Stomach (tissue), 9 donors: Measurements from ENCODE around the gene COMP. TPM values are rescaled to one million over a fixed set of nuclear protein-coding genes. Genes with fewer than 3 reads are reported as not detected.
A peak's percentile ranks its signal among the peaks of the same experiment; 100 is the strongest.
"Not testable (repeated sequence)": the region's sequence is repeated elsewhere in the genome, so short reads cannot be mapped to it uniquely, and the experiment has no call there.

Source experiments
- DNase-seq, 2 donors: peaks; one replicate each; pipeline versions ENCODE4 v3.0.0 to v3.0.0-alpha.2; 2013 to 2019
- H3K27ac ChIP-seq, 5 donors: fragments of 200-600 bp in 4 of 5; sonication (generic) in 4 of 5; one replicate each; pipeline ENCODE4 v1.5.1; 2013 to 2019; ENCODE audit warnings: mild to moderate bottlenecking in 1 of 5, moderate library complexity in 1 of 5
- H3K27me3 ChIP-seq, 3 donors: fragments of 200-600 bp; sonication (generic); one replicate each; pipeline ENCODE4 v1.5.1; 2017 to 2019; ENCODE audit warnings: mixed run types in 1 of 3
- H3K36me3 ChIP-seq, 4 donors: fragments of 200-600 bp; sonication (generic); 1 replicate in 3 of 4; 2 replicates in 1 of 4; pipeline ENCODE4 v1.5.1; 2016 to 2019
- H3K4me1 ChIP-seq, 4 donors: fragments of 200-600 bp; sonication (generic); one replicate each; pipeline ENCODE4 v1.5.1; 2016 to 2019
- H3K4me3 ChIP-seq, 4 donors: fragments of 200-600 bp; sonication (generic) in 3 of 4; one replicate each; pipeline ENCODE4 v1.5.1; 2016 to 2019; ENCODE audit warnings: mild to moderate bottlenecking in 1 of 4
- H3K9me3 ChIP-seq, 4 donors: fragments of 200-600 bp; sonication (generic); one replicate each; pipeline ENCODE4 v1.5.1; 2016 to 2019
- EP300 ChIP-seq: sonication (generic); formaldehyde crosslinking; IDR thresholded peaks from one replicate; pipeline ENCODE4 v1.6.1; 2017; ENCODE audit warnings: antibody characterized with exemption
- POLR2A ChIP-seq, 4 donors: fragments of 450-650 bp; IDR thresholded peaks; one replicate each; pipeline ENCODE4 v1.6.1; 2016; ENCODE audit warnings: antibody characterized with exemption in 4 of 4, control low read depth in 2 of 4, mild to moderate bottlenecking in 1 of 4, moderate library complexity in 1 of 4
- POLR2AphosphoS5 ChIP-seq, 3 donors: sonication (generic); formaldehyde crosslinking; IDR thresholded peaks; one replicate each; pipeline ENCODE4 v1.6.1; 2016; ENCODE audit warnings: antibody characterized with exemption in 3 of 3
- WGBS, 5 donors: extraction: QIAGEN DNeasy Blood & Tissue Kit in 3 of 5; methylation state at CpG; one replicate each; pipeline versions ENCODE4 v1.1.5 to v1.1.7; 2013 to 2018; 5-methylcytosine and 5-hydroxymethylcytosine counted together
- intact Hi-C: fragments of 100-400 bp; cut with DNase I; formaldehyde crosslinking; loops from one replicate; pipeline ENCODE4 v1.15.1; 2023; ENCODE audit warnings: low total_unique reads
- polyA plus RNA-seq, 3 donors: library from polyadenylated mRNA; stranded (reverse); fragments of 200-250 nt; gene quantifications; one replicate each; pipeline ENCODE4 v1.2.3, GENCODE V29; 2013
- total RNA-seq, 5 donors: library from RNA; depleted of rRNA; stranded (reverse); fragments of >200 nt; gene quantifications; one replicate each; pipeline versions ENCODE4 v1.1.0 to v1.2.3, GENCODE V29; 2014 to 2016
- TF ChIP-seq, protein P1 (sequence below), 7 experiments: fragments of 450-650 bp in 4 of 7; fragments of 200-600 bp in 3 of 7; sonication (generic) in 3 of 7; IDR thresholded peaks; one replicate each; pipeline ENCODE4 v1.5.1; 2016 to 2019; ENCODE audit warnings: antibody characterized with exemption in 7 of 7, control low read depth in 2 of 7, mild to moderate bottlenecking in 1 of 7
- donor health status: healthy with polysubstance abuse.
- donor health status: Bipolar disorder and iron deficiency.
- donor health status: healthy.

The COMP gene
- total and polyA plus RNA-seq, 8 donors = 0.62 to 4.1 (median 1.6) TPM; not detected in 4

DNA sequence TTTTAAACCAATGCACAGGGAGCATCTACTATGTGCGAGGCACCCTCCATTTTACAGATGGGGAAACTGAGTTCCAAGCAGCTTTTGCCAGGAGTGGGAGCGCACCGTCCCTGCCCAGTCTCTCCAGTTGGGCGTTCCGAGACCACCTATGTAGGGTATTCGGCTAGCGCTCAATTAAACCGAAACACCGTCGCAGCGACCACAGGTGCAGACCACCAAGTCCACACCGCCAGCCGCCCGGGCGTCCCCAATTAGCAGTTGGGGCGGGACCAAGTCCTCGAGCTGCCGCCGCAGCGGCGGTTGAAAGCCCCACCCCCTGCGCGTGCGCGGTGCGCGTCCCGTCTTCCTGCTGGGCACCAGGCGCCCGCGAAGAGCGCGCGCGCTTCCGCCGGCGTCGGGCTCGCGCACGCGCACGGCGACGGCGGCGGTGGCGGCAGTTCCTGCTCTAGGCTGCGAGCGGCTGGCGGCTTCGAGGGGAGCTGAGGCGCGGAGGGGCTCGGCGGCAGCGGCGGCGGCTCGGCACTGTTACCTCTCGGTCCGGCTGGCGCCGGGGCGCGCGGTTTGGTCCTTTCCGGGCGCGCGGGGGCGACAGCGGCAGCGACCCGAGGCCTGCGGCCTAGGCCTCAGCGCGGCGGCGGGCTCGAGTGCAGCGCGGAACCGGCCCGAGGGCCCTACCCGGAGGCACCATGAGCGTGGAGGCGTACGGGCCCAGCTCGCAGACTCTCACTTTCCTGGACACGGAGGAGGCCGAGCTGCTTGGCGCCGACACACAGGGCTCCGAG lies 40.6 kb upstream of the COMP start, which contains the start of gene UPF1:
TSS of gene UPF1 (plus strand) at position 436 of the 782 bp plus-strand sequence. CDS start at position 687, 251 bp downstream.
- intact Hi-C loops = no loop called here

DNA sequence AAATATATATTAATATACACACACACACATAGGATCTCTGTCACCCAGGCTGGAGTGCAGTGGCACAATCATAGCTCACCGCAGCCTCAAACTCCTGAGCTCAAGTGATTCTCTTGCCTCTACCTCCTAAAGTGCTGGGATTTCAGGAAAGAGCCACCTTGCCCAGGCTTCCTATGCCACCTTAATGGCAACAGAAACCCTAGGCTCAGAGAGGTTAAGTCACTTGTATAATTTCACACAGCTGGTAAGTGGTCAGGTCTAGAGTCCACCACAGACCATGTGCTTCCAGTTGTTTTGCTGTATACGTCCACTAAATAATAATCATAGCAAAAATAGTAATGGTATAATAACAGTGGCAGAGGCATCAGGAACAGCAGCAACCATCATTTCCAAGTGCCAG lies 39.4 kb upstream of the COMP start:
- 87 to 97% (median 87%) methylated on average over 2 of the region's 2 CpGs for WGBS, 5 donors
- TF ChIP-seq, protein P1, sequence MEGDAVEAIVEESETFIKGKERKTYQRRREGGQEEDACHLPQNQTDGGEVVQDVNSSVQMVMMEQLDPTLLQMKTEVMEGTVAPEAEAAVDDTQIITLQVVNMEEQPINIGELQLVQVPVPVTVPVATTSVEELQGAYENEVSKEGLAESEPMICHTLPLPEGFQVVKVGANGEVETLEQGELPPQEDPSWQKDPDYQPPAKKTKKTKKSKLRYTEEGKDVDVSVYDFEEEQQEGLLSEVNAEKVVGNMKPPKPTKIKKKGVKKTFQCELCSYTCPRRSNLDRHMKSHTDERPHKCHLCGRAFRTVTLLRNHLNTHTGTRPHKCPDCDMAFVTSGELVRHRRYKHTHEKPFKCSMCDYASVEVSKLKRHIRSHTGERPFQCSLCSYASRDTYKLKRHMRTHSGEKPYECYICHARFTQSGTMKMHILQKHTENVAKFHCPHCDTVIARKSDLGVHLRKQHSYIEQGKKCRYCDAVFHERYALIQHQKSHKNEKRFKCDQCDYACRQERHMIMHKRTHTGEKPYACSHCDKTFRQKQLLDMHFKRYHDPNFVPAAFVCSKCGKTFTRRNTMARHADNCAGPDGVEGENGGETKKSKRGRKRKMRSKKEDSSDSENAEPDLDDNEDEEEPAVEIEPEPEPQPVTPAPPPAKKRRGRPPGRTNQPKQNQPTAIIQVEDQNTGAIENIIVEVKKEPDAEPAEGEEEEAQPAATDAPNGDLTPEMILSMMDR (IDR thresholded peaks at IDR 0.05) = no peak
- TF ChIP-seq POLR2AphosphoS5 (IDR thresholded peaks at IDR 0.05) = no peak
- no peak for TF ChIP-seq EP300
- no peak for TF ChIP-seq POLR2A (IDR thresholded peaks at IDR 0.05)
- Histone ChIP-seq H3K9me3 (peaks cover 0 to 17% (median 10%) of the 10 kb centered on the region in 4 donors), H3K27me3 (no peaks in the 10 kb centered on the region), H3K4me1 (peaks cover 22 to 40% (median 34%) of the 10 kb centered on the region in 4 donors), H3K27ac (no peak overlapping the region), H3K36me3 (peaks cover 0 to 16% (median 7%) of the 10 kb centered on the region in 4 donors), H3K4me3 (no peak overlapping the region)
- intact Hi-C loops = no loop called here
- no peak for DNase-seq

More for the DNA sequence above, 40.6 kb upstream of the COMP start, which contains the start of gene UPF1:
- H3K36me3 ChIP-seq = peaks cover 0 to 20% (median 8%) of the 10 kb centered on the region in 4 donors
- 0 to 2% (median 1%) methylated on average over 9 to 96 of the region's 96 CpGs for WGBS, 5 donors
- peak; percentile 94 to 98 for DNase-seq
- H3K4me3 ChIP-seq = peak within 1 kb of the TSS; percentile 85 to 92 (median 88)
- peak; percentile 39 to 87 (median 82) for TF ChIP-seq POLR2AphosphoS5 (IDR thresholded peaks at IDR 0.05)
- no peak for TF ChIP-seq POLR2A (IDR thresholded peaks at IDR 0.05)
- H3K4me1 ChIP-seq = peaks cover 26 to 52% (median 45%) of the 10 kb centered on the region in 4 donors
- H3K27ac ChIP-seq = peak within 1 kb of the TSS; percentile 89 to 99 (median 95)
- H3K27me3 ChIP-seq = no peaks in the 10 kb centered on the region
- H3K9me3 ChIP-seq = peaks cover 0 to 11% (median 8%) of the 10 kb centered on the region in 4 donors

DNA sequence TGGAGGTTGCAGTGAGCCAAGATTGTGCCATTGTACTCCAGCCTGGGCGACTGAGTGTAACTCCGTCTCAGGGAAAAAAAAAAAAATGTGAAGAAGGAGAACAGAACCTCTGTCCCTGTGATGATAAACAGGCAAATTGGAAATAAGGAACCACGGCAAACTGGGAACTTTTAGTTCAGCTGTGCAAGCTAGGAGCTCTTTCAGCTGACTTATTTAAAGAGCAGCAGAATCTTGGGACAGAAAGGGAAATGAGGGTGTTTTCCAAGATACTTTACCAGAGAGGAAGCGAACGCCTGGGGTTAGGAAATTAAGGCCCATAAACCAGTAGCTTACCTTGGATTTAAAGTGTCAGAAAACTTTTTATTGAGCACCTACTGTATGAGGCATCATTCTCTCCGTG lies 37.7 kb upstream of the COMP start:
- H3K4me1 ChIP-seq = peaks cover 6 to 22% (median 17%) of the 10 kb centered on the region in 4 donors
- H3K27ac ChIP-seq = no peak overlapping the region
- TF ChIP-seq, protein P1 (IDR thresholded peaks at IDR 0.05) = no peak
- no peak for TF ChIP-seq POLR2AphosphoS5 (IDR thresholded peaks at IDR 0.05)
- TF ChIP-seq POLR2A (IDR thresholded peaks at IDR 0.05) = no peak
- TF ChIP-seq EP300 = no peak
- no peaks in the 10 kb centered on the region for H3K27me3 ChIP-seq
- no peak for DNase-seq
- whole genome bisulfite sequencing, 5 donors = 53 to 67% (median 64%) methylated on average over 6 of the region's 6 CpGs
- intact Hi-C loops = no loop called here
- H3K9me3 ChIP-seq = peaks cover 0 to 17% (median 10%) of the 10 kb centered on the region in 4 donors
- no peak overlapping the region for H3K4me3 ChIP-seq
- H3K36me3 ChIP-seq = no peaks in the 10 kb centered on the region

DNA sequence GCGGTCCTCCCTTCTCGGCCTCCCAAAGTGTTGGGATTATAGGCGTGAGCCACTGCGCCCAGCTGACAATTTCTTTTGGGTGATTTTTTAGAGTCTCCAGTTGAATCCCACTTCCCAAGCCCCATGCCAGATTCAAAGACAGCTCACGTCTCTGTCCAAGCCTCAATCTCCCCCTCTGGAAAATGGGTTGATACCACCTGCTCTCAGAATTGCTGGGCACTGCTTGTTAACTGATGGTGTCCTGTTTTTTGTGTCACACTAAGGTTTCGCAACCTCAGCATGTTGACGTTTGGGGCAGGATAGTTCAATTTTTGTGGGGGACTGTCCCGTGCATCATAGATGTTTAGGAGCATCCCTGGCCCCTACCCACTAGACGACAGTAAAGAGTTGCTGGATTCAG lies 26.5 kb upstream of the COMP start:
- H3K4me1 ChIP-seq = no peaks in the 10 kb centered on the region
- 79 to 90% (median 83%) methylated on average over 9 of the region's 9 CpGs for WGBS, 5 donors
- H3K36me3 ChIP-seq = no peaks in the 10 kb centered on the region
- intact Hi-C loops = no loop called here
- DNase-seq = no peak
- no peaks in the 10 kb centered on the region for H3K9me3 ChIP-seq
- no peak overlapping the region for H3K4me3 ChIP-seq
- H3K27me3 ChIP-seq = peaks cover 0 to 24% (median 0%) of the 10 kb centered on the region in 3 donors
- H3K27ac ChIP-seq = no peak overlapping the region
- no peak for TF ChIP-seq POLR2A (IDR thresholded peaks at IDR 0.05)
- no peak for TF ChIP-seq POLR2AphosphoS5 (IDR thresholded peaks at IDR 0.05)
- TF ChIP-seq EP300 = no peak
- TF ChIP-seq, protein P1 (IDR thresholded peaks at IDR 0.05) = no peak

DNA sequence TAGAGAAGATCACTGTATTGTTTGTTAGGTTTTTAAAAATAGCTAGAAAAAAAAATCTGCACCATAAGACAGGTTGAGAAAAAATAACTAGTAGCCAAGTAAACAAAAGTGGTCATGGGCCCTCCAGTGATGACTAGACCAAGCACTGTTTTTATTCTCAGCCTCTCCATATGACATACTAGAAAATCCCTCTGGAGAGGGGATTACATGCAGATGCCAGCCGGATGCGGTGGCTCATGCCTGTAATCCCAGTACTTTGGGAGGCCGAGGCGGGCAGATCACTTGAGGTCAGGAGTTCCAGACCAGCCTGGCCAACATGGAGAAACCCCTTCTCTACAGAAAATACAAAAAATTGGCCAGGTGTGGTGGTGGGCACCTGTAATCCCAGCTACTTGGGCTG lies 25.5 kb upstream of the COMP start:
- intact Hi-C loops, H3K36me3 ChIP-seq, H3K4me1 ChIP-seq, H3K4me3 ChIP-seq, DNase-seq, H3K27ac ChIP-seq, H3K9me3 ChIP-seq: not testable (repeated sequence)
- 83 to 97% (median 91%) methylated on average over 4 of the region's 4 CpGs for WGBS, 5 donors
- peaks cover 0 to 24% (median 0%) of the 10 kb centered on the region in 3 donors for H3K27me3 ChIP-seq
